Measurements from ENCODE around the gene TSPAN1.

Gene TSPAN1

GRCh38 chr1:46174448-46175231, at the start of gene TSPAN1:
TSS of gene TSPAN1 (plus strand) at chr1:46175087. CDS start at chr1:46181108, 6,021 bp downstream.
- no peak for DNase-seq

- DNase-seq: no peak
These were observed 46.5 kb upstream of the TSPAN1 start for GRCh38 chr1:46128344-46128743.

GRCh38 chr1:46130121-46130520, 44.8 kb upstream of the TSPAN1 start:
- DNase-seq: no peak

GRCh38 chr1:46130606-46131005, 44.3 kb upstream of the TSPAN1 start:
- no peak for DNase-seq

GRCh38 chr1:46131093-46131492, 43.8 kb upstream of the TSPAN1 start:
- DNase-seq: no peak

- DNase-seq: no peak
These were observed 43.0 kb upstream of the TSPAN1 start for GRCh38 chr1:46131712-46132528.

GRCh38 chr1:46132529-46133180, 42.2 kb upstream of the TSPAN1 start, which contains the start of gene PIK3R3:
TSS of gene PIK3R3 (minus strand) at chr1:46132629. CDS start at chr1:46131952, 677 bp downstream.
- DNase-seq: peak; percentile 90

GRCh38 chr1:46133181-46133658, 41.7 kb upstream of the TSPAN1 start:
- DNase-seq: no peak

- DNase-seq: no peak
These were observed 41.0 kb upstream of the TSPAN1 start for GRCh38 chr1:46133781-46134350.

- peak; percentile 14 for DNase-seq
These were observed 40.1 kb upstream of the TSPAN1 start for GRCh38 chr1:46134660-46135331.

GRCh38 chr1:46136711-46137110, 38.2 kb upstream of the TSPAN1 start:
- no peak for DNase-seq

GRCh38 chr1:46137916-46138315, 37.0 kb upstream of the TSPAN1 start:
- DNase-seq: no peak

- no peak for DNase-seq
These were observed 26.6 kb upstream of the TSPAN1 start for GRCh38 chr1:46148318-46148717.

GRCh38 chr1:46150085-46150484, 24.8 kb upstream of the TSPAN1 start:
- DNase-seq: no peak

- DNase-seq: no peak
These were observed 22.9 kb upstream of the TSPAN1 start for GRCh38 chr1:46152016-46152415.

GRCh38 chr1:46153228-46153627, 21.7 kb upstream of the TSPAN1 start:
- DNase-seq: no peak

GRCh38 chr1:46153732-46154131, 21.2 kb upstream of the TSPAN1 start:
- DNase-seq: no peak

GRCh38 chr1:46157916-46158311, 17.0 kb upstream of the TSPAN1 start:
- no peak for DNase-seq

GRCh38 chr1:46158312-46159281, 16.3 kb upstream of the TSPAN1 start:
- DNase-seq: no peak

- DNase-seq: no peak
These were observed 15.4 kb upstream of the TSPAN1 start for GRCh38 chr1:46159516-46159915.

GRCh38 chr1:46160212-46160611, 14.7 kb upstream of the TSPAN1 start:
- DNase-seq: no peak

All from GOT3 (cell line).